OCI-LY7 (cell line): ENCODE measurements around the gene SEPHS2.

Experiments used
- CTCF ChIP-seq: fragments of 200-600 bp; sonication (generic); conservative IDR thresholded peaks from 2 replicates; pipeline ENCODE4 v1.5.1; 2014; ENCODE audit warnings: mild to moderate bottlenecking, antibody characterized with exemption, low read length, moderate library complexity, mixed read lengths
- EZH2phosphoT487 ChIP-seq: fragments of 200-600 bp; sonication (generic); IDR thresholded peaks from 2 replicates; pipeline ENCODE4 v1.6.1; 2018; ENCODE audit warnings: low read depth, borderline replicate concordance, mild to moderate bottlenecking, mixed run types, antibody characterized with exemption, low read length, moderate library complexity, mixed read lengths

- TF ChIP-seq CTCF (no peak), EZH2phosphoT487 (no peak)
Measured at GRCh38 chr16:30491229-30491628, 45.6 kb upstream of the SEPHS2 start.
